GM21576 (cell line): ENCODE data around the gene GNG8.

Source experiments
- ATAC-seq: cut with Tn5 transposase; IDR thresholded peaks from one replicate; pipeline ENCODE4 v1.9.1; 2021; ENCODE audit warnings: mild to moderate bottlenecking, moderate library complexity; ENCODE audit not compliant: unreplicated experiment

GNG8 gene

DNA sequence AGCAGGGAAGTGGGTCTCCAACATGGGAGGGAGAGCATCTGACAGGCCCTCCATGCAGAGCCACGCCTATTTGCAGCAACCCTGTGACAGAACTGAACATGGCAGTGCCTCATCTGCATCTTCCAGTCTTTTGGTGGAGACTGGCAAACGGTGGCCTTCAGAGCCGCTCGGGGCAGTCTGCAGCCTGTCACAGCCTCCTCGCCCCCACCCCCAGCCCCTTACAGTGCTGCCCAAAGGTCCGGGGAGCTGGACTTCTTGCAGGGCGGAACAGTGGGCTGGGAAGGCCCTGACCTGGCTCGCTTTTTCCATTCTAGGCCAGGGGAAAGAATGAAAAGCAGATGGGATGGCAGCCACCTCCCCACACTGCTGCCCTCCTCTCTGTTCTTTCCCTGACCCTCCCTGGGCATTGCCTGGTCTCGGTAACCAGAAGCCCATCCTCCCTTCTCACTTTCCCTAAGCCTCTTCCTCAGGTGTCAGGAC, 32.2 kb downstream of the GNG8 start:
- ATAC-seq = no peak

DNA sequence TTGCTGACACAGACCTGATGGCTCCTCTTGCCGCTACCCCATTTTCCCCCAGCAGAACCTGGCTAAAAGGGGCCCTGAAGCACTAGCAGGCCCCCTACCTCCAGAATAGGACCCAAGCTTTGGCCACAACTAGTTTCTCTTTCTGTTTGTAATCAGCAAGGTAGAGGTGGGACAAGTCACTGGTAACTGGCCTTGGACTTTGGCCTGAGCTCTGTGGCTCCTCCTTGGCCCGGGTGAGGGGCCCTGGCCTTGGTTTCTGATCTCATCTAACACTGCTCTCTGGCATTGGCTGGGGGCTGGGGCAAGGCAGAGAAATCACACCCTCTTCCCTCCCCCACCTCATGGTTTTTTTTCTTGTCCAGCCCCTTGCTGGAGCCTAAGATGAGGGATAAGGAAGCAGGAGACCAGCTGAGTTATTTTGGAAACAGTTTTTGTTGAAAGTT, 32.8 kb downstream of the GNG8 start:
- no peak for ATAC-seq

- ATAC-seq = no peak
Measured at GRCh38 chr19:46602392-46603194, 33.4 kb downstream of the GNG8 start.

DNA sequence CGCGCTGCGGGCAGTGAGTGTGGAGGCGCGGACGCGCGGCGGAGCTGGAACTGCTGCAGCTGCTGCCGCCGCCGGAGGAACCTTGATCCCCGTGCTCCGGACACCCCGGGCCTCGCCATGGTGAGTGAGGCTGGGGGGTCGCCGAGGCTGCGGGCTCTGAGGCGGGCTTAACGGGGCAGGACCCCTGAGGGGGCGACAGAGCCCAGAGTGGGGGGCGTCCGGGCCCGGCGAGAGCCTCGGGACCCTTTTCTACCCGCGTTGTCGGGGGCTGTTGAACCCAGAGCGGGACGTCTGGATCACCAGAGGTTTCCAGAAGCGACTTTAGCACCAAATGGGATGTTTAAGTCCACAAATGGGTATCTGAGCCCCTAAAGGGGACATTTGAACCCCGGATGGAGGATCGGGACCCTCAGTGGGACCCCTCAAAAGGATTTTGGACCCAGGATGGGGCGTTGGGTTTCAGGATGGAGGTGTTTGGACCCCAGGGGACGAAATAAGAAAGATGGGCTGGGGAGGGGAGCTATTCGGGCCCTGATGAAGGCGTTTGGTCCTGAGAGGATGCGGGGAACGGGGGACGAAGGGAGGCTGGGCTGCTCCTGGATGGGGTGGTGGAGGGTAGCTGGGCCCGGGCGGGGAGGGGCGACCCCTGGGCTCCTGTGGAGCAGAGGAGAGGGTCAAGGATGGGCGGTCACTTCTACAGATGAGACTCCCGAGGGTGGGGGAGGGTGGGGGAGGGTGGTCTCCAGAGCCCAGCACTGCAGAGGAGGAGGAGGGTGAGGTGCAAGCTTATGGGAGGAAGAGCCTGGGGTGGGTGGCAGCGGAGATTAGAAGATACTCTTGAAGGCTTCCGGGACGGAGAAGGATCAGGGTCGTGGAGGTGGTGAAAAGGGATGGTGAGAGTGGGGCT, 34.4 kb downstream of the GNG8 start, which contains the start of gene CALM3:
TSS of gene CALM3 (plus strand) at position 13 of the 907 bp plus-strand sequence. CDS start at position 118, 105 bp downstream.
- no peak for ATAC-seq

DNA sequence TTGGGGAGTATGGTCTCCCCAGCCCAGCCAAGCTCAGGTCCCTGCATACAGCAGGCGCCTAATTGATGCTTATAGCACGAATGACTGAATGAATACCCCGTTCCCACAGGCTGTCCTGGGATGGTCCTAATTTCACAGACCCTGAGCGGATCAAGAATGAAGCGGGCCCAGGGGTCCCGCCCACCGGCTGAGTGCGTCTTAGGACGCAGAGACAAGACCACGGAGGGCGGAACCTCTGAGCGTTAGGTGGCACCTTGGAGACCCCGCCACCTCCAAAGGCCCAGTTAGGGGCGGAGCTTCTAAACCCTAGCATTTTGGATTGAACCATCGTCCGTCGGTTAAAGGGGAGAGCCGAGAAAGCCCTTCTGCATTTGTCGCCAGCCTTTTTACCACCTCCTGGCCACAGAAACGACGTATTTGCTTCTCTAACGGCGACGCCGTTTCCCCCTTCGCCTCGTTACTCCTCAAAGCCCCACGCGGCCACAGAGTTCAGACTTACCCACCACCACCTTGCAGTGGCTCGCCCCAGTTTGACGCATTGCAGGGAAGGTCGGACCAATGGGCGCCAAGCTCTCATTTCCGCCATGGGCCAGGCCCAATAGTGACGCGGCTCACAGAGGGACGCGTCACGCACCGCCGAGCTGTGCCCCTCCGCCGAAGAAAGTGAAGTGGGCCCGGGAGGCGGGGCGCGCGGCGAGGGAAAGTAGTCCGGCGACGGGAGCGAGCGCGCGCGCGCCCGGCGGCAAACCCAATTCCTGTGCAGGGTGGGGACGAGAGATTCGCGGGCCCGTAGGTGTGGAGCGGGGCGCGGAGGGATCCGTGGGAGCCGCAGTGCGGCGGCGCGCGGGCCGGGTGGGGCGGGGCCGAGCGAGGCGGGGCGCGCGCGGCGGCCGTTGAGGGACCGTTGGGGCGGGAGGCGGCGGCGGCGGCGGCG, 35.4 kb downstream of the GNG8 start:
- ATAC-seq = peak; percentile 78

DNA sequence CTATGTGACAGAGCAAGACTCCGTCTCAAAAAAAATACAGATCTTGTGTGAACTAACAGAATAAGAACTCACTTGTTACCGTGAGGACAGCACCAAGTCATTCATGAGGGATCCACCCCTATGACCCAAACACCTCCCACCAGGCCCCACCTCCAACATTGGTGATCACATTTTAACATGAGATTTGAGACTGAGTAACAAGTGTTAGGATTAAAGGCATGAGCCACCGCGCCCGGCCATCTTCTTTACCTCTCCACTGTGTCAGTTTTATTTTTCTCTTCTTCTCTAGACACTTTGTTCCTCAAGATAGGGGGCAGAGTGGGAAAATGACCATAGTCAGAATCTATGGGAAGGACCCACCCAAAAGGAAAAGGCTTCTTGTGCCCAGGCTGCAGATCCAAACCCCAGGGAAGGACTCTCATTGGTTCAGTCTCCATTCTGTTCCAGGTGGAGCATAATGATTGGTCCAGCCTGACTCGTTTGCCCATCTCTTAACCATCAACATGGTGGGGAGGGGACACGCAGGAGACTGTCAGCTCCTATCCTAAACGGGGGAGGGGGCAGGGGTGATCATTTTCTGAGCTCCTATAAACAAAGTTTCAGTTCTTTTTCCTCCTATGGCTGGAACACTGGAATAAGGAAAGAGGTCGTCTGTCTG, 36.2 kb downstream of the GNG8 start:
- ATAC-seq = no peak

- no peak for ATAC-seq
Measured at GRCh38 chr19:46598372-46598917, 37.6 kb downstream of the GNG8 start.

DNA sequence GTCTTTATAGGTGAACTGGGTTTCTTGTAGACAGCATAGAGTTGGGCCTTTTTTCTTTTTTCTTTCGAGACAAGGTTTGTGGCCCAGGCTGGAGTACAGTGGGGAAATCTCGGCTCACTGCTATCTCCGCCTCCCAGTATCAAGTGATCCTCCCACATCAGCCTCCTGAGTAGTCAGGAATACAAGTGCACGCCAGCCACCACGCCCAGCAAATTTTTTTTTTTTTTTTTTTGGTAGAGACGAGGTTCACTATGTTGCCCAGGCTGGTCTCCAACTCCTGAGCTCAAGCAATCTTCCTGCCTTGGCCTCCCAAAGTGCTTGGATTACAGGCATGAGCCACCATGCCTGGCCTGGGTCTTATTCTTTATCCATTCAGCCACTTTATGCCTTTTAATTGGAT, 40.0 kb downstream of the GNG8 start:
- no peak for ATAC-seq

DNA sequence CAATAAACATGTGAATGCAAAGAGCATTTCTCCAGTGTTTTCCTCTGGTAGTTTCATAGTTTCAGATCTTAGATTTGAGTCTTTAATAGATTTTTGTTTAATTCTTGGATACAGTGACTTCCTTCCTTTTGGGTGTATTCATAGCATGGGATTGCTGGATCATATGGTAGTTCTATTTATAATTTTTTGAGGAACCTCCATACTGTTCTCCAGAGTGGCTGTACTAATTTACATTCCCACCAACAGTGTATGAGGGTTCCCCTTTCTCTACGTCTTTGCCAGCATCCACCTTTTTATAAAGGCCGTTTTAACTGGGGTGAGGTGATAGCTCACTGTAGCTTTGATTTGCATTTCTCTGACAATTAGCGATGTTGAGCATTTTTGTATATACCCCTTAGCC, 44.1 kb downstream of the GNG8 start:
- ATAC-seq = no peak

GRCh38 chr19:46591254-46591653, 44.7 kb downstream of the GNG8 start:
- no peak for ATAC-seq

DNA sequence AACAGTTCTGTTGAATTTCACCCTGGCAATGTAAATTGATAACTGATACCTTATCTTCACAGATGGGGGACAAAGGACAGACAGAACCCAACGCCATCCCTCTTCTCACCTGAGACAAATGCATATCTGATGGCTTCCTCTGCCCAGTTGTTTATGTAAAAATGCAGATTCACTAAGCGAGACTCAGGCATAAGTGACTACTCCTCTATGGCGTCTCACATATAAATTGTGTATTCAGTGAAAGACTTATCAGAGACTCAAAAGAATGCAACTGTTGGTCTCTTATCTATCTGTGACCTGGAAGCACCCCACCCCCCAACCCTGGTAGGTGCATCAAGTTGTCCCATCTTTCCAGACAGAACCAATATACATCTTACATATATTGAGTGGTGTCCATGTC, 48.1 kb downstream of the GNG8 start:
- no peak for ATAC-seq

DNA sequence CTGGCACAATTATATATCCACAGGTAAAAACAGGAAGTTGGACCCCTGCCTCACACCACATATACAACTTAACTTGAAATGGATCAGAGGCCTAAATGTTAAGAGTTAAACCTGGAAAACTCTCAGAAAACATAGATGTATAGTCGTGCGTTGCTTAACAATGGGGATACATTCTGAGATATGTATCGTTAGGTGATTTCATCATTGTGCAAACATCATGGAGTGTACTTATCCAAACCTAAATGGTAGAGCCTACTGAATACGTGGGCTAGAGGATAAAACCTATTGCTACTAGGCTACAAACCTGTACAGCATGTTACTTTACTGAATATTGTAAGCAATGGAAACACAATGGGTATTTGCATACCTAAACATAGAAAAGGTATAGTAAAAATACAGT, 49.7 kb downstream of the GNG8 start:
- no peak for ATAC-seq

DNA sequence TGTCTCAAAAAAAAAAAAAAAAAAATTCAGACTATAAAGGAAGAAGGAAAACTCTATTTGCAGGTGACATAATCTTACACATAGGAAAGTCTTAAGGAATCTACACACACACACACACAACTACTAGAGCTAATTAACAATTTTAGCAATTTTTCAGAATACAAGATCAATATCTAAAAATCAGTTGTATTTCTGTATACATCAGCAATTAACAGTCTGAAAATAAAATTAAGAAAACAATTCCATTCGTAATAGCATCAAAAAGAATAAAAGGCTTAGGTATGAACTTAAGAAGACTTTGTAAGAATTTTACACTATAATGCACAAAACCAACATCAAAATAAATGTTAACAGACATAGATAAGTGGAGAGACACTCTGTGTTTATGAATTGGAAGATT, 50.5 kb downstream of the GNG8 start:
- ATAC-seq = no peak
